ENCODE measurements around the gene JPH3. TPM values are rescaled to one million over a fixed set of nuclear protein-coding genes. Genes with fewer than 3 reads are reported as not detected.

Gene JPH3
- total RNA-seq, 1 experiment from 2014 or later = 1.4 TPM

DNA sequence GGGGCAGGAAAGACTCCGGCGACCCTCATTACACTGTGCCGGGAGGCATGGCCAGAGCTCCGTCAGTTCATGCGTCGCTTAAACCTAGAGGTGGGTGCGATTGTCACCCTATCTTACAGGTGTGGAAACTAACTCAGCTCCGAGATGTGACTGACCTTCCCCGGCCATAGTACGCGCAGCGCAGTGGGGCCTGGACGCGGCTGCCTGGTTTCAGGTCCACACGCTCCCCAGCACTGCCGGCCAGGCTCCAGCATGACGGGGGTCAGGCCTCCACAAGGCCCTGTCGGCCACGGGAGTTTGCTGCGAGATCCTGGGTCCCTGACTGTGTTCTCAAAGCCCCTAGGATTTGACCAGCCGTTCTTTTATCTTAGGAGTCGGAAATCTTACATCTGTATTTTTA is 34.4 kb downstream of the JPH3 start:
- H3K4me1 ChIP-seq (ENCODE audit: insufficient read depth, low read length, poor library complexity, severe bottlenecking) = peaks cover 4% of the 10 kb centered on the region
- ChIA-PET POLR2A (ENCODE audit: low non-redundant PET) (no interaction called here), CTCF (interaction anchor here (1.1 to 2.6 kb wide), 3 partner anchors 48 to 220 kb away, joined by 3 to 11 read pairs (median 4); no protein-coding TSS in a partner anchor)
- H3K36me3 ChIP-seq (ENCODE audit: insufficient read depth, low read length, poor library complexity, severe bottlenecking) = no peaks in the 10 kb centered on the region
- H3K27ac ChIP-seq (ENCODE audit: low read depth, low read length, poor library complexity, severe bottlenecking) = no peak overlapping the region
- no peak for TF ChIP-seq EZH2 (IDR thresholded peaks at IDR 0.05; ENCODE audit: borderline replicate concordance, low read depth, low read length, poor library complexity, severe bottlenecking)
- H3K4me3 ChIP-seq (ENCODE audit: low read depth, low read length, poor library complexity, severe bottlenecking) = no peak overlapping the region
- no peaks in the 10 kb centered on the region for H3K9me3 ChIP-seq (ENCODE audit: low read depth, low read length, poor library complexity, severe bottlenecking)
- intact Hi-C loops (cut with micrococcal nuclease; ENCODE audit: unreplicated experiment) = loop anchor here (5.0 to 10.0 kb wide), 3 partner anchors 219 to 1072 kb away; partner anchors contain the start of genes FOXC2 and MAP1LC3B
- BruUV-seq (replicated peaks) = no TSS peak
- DNase-seq (ENCODE audit: low spot score) = no peak
- peaks cover 31% of the 10 kb centered on the region for H3K27me3 ChIP-seq (replicated peaks; ENCODE audit: insufficient read depth, low read depth, low read length, poor library complexity)

DNA sequence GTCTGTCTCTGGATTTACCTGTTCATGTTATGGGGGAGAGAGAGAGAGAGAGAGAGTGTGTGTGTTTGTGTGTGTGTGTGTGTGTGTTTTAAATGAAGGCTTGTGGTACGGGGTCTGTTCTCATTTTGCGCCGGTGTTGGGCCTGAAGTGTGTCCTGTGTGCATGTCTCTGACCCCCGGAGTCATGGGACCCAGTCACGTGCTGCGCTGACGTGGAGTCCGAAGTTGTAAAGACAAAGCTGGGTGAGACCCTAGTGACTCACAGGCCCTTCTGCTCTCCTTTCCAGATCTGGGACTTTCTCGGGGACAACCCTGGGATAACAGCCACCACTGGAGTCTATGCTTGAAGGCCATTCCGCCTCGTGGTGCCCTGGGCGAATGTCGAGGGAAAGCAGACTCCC is 35.0 kb downstream of the JPH3 start:
- intact Hi-C loops (cut with micrococcal nuclease; ENCODE audit: unreplicated experiment) = loop anchor here (5.0 to 10.0 kb wide), 3 partner anchors 220 to 1073 kb away; partner anchors contain the start of genes FOXC2 and MAP1LC3B
- H3K4me1 ChIP-seq (ENCODE audit: insufficient read depth, low read length, poor library complexity, severe bottlenecking) = peaks cover 4% of the 10 kb centered on the region
- no peak for TF ChIP-seq EZH2 (IDR thresholded peaks at IDR 0.05; ENCODE audit: borderline replicate concordance, low read depth, low read length, poor library complexity, severe bottlenecking)
- TF ChIP-seq, protein P1, sequence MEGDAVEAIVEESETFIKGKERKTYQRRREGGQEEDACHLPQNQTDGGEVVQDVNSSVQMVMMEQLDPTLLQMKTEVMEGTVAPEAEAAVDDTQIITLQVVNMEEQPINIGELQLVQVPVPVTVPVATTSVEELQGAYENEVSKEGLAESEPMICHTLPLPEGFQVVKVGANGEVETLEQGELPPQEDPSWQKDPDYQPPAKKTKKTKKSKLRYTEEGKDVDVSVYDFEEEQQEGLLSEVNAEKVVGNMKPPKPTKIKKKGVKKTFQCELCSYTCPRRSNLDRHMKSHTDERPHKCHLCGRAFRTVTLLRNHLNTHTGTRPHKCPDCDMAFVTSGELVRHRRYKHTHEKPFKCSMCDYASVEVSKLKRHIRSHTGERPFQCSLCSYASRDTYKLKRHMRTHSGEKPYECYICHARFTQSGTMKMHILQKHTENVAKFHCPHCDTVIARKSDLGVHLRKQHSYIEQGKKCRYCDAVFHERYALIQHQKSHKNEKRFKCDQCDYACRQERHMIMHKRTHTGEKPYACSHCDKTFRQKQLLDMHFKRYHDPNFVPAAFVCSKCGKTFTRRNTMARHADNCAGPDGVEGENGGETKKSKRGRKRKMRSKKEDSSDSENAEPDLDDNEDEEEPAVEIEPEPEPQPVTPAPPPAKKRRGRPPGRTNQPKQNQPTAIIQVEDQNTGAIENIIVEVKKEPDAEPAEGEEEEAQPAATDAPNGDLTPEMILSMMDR (conservative IDR thresholded peaks at IDR 0.05; ENCODE audit: low read depth, low read length) = no peak
- ChIA-PET CTCF (no interaction called here), POLR2A (ENCODE audit: low non-redundant PET) (no interaction called here)
- no peak for DNase-seq (ENCODE audit: low spot score)
- peaks cover 29% of the 10 kb centered on the region for H3K27me3 ChIP-seq (replicated peaks; ENCODE audit: insufficient read depth, low read depth, low read length, poor library complexity)
- H3K36me3 ChIP-seq (ENCODE audit: insufficient read depth, low read length, poor library complexity, severe bottlenecking) = no peaks in the 10 kb centered on the region
- H3K27ac ChIP-seq (ENCODE audit: low read depth, low read length, poor library complexity, severe bottlenecking) = no peak overlapping the region
- no peaks in the 10 kb centered on the region for H3K9me3 ChIP-seq (ENCODE audit: low read depth, low read length, poor library complexity, severe bottlenecking)
- H3K4me3 ChIP-seq (ENCODE audit: low read depth, low read length, poor library complexity, severe bottlenecking) = no peak overlapping the region
- BruUV-seq (replicated peaks) = no TSS peak

DNA sequence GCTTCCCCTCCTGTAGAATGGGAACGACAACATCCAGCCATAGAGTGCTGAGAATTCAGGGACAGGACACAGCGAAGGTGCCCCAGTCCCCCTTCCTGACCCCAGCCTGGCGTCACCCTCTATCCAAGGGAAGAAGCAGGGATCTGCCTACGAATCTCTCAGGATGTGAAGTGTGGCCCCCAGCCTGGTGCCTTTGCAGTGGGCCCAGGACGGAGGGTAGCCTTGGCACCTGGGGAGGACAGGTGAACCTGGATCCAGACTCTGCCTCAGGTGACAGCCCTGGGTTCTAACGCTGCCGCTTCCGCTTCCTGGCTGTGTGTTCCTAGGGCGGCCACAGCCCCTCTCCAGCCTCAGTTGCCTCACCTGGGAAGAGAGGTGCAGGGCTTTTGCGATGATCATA is 36.4 kb downstream of the JPH3 start:
- CTCF ChIA-PET = no interaction called here
- intact Hi-C loops (cut with micrococcal nuclease; ENCODE audit: unreplicated experiment) = loop anchor here (5.0 to 10.0 kb wide), 3 partner anchors 221 to 1074 kb away; partner anchors contain the start of genes FOXC2 and MAP1LC3B

More for the DNA sequence above, 36.4 kb downstream of the JPH3 start:
- POLR2A ChIA-PET (ENCODE audit: low non-redundant PET) = no interaction called here
- H3K27ac ChIP-seq (ENCODE audit: low read depth, low read length, poor library complexity, severe bottlenecking) = no peak overlapping the region
- H3K4me1 ChIP-seq (ENCODE audit: insufficient read depth, low read length, poor library complexity, severe bottlenecking) = peaks cover 4% of the 10 kb centered on the region
- BruUV-seq (replicated peaks) = no TSS peak
- no peak overlapping the region for H3K4me3 ChIP-seq (ENCODE audit: low read depth, low read length, poor library complexity, severe bottlenecking)
- TF ChIP-seq, protein P1 (conservative IDR thresholded peaks at IDR 0.05; ENCODE audit: low read depth, low read length) = no peak
- TF ChIP-seq EZH2 (IDR thresholded peaks at IDR 0.05; ENCODE audit: borderline replicate concordance, low read depth, low read length, poor library complexity, severe bottlenecking) = no peak
- H3K9me3 ChIP-seq (ENCODE audit: low read depth, low read length, poor library complexity, severe bottlenecking) = no peaks in the 10 kb centered on the region
- peaks cover 30% of the 10 kb centered on the region for H3K27me3 ChIP-seq (replicated peaks; ENCODE audit: insufficient read depth, low read depth, low read length, poor library complexity)
- no peak for DNase-seq (ENCODE audit: low spot score)
- H3K36me3 ChIP-seq (ENCODE audit: insufficient read depth, low read length, poor library complexity, severe bottlenecking) = no peaks in the 10 kb centered on the region

All from A673 (cell line).